GM21723 (cell line): ENCODE data around the gene ABHD11.
"Not testable (repeated sequence)": the region's sequence is repeated elsewhere in the genome, so short reads cannot be mapped to it uniquely, and the experiment has no call there.

ENCODE experiments used
- ATAC-seq: cut with Tn5 transposase; IDR thresholded peaks from one replicate; pipeline ENCODE4 v1.9.1; 2021; ENCODE audit warnings: mild to moderate bottlenecking, moderate library complexity; ENCODE audit not compliant: unreplicated experiment

ABHD11 gene

DNA sequence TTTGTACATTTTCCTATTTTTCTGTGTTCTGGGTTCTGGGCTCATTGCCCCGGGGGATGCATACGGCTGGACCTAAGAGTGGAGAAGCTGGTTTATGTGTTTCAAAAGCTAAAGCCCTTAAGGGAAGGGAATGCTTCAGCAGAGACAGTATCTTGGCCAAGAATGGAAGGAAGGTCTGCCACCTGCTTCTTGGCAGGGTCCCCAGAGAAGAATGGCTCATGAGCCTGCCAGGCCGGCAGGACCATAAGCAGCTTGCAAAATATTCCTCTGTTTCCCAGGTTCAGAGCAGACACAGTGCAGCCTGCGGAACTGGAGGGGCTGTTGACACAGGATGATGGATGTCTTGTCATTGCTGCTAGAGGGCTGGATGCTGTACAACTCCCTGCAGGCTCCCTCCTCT, 7.8 kb upstream of the ABHD11 start:
- no peak for ATAC-seq

GRCh38 chr7:73742753-73743641, 4.4 kb upstream of the ABHD11 start:
- ATAC-seq = no peak

DNA sequence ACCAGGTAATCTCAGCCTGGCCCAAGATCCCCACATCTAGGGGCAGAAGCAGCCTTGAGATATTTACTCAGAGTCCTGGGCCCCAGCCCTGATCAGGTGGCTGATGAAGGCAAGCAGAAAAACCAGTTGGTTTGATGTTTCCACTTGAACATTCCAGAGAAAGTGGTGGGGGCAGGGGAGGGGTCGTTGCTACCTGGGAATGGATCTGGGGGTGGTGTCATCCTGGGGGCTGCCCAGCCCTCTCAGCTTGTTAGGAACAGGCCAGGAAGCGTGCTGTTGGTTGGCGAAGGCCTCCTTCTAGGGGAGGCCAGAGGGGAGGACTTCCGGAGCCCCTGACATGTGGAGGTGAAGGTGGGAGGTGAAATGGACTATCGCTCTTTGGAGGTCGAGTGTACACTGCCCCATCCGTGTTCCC, 3.7 kb upstream of the ABHD11 start:
- ATAC-seq = no peak

DNA sequence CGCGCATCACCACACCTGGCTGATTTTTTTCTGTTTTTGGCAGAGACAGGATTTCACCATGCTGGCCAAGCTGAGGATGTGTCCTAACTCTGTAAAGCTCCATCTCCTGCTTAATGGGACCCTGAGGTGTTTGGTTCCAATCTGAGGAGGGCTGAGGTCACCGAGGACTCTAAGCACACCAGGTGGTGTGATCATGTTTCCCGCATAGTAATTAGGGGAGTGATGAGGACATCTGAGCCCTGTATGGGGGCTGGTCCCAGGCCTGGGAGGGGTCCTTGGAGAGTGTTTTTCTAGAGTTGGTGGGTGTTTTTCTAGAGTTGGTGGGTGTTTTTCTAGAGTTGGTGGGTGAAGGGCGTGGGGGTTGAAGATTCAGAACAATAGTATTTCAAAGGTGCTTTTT, 3.0 kb upstream of the ABHD11 start:
- no peak for ATAC-seq

- no peak for ATAC-seq
Observed at GRCh38 chr7:73740771-73741170, 2.2 kb upstream of the ABHD11 start.

- no peak for ATAC-seq
Observed at GRCh38 chr7:73740212-73740611, 1.6 kb upstream of the ABHD11 start.

DNA sequence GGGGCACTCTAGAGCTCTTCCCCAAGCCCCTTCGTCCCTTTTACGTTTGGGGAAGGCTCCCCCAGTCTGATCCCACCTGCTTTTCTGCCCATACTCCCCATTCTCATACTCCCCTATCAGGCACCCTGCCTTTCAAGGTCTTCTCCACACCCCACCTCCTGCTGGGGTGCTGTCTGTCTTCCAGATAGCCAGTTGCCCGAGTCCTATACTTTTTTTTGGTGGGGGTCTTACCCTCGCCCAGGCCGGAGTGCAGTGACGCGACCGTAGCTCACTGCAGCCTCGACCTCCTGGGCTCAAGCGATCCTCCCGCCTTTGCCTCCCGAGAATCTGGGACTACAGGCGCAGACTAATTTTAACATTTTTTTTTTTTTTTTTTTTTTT, 775 bp upstream of the ABHD11 start:
- no peak for ATAC-seq

DNA sequence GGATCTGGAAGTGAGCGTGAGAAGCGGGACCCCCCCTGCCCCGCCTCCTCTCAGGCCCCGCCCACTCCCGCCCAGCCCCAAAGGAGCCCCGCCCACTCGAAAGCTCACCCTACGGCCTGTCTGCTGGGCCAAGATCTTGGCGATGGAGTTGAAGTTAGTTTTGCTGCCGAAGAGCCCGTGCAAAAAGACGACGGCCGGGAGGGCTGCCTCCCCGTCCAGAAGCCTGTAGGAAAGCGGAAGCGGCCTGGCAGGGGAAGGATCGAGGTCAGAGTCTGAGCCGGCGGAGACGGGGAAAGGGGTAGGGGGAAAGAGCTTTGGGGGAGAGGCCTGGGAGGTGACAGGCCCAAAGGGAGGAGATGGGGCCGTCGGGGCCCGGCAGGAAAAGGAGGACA, 386 bp downstream of the ABHD11 start:
- ATAC-seq = peak; percentile 8

GRCh38 chr7:73737491-73738219, 947 bp downstream of the ABHD11 start:
- ATAC-seq = no peak

DNA sequence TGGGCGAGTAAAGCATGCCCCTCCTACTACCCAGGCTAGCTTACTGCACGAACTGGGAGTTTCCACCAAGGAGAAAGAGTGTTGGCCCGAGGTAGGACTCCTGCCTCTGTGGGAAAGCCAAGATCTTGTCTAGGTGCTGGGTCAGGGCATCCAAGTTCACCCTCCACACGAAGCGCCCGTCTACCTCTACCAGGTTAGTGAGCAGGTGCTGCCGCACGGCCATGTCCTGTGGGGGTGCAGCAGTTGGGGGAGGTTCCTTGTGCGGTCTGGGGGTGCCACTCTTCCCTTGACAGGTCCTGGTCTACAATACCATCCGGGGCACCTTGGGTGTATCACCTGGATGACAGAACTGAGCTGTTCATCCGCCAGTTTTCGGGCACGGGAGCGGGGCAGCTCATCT, 1.7 kb downstream of the ABHD11 start:
- no peak for ATAC-seq

- ATAC-seq = no peak
Observed at GRCh38 chr7:73735528-73735905, 3.1 kb downstream of the ABHD11 start.

GRCh38 chr7:73734619-73735527, 3.7 kb downstream of the ABHD11 start:
- ATAC-seq = peak; percentile 50

DNA sequence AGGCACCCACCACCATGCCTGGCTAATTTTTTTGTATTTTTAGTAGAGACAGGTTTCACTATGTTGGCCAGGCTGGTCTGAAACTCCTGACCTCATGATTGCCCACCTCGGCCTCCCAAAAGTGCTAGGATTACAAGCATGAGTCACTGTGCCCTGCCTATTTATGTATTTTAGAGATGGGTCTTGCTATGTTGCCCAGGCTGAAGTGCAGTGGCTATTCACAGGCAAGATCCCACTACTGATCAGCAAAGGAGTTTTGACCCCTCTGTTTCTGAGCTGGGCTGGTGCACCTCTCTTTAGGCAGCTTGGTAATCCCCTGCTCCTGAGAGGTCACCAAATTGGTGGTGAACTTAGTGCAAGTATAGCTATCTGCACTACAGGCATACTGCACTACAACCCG, 6.2 kb downstream of the ABHD11 start:
- ATAC-seq = no peak

GRCh38 chr7:73730485-73730884, 8.1 kb downstream of the ABHD11 start:
- no peak for ATAC-seq

GRCh38 chr7:73728551-73728950, 10.1 kb downstream of the ABHD11 start:
- ATAC-seq = no peak

- ATAC-seq = no peak
Observed at GRCh38 chr7:73727952-73728351, 10.7 kb downstream of the ABHD11 start.

- peak; percentile 23 for ATAC-seq
Observed at GRCh38 chr7:73726083-73726466, 12.5 kb downstream of the ABHD11 start.

- ATAC-seq = no peak
Observed at GRCh38 chr7:73723813-73724212, 14.8 kb downstream of the ABHD11 start.

GRCh38 chr7:73722785-73723184, 15.8 kb downstream of the ABHD11 start:
- no peak for ATAC-seq

- not testable (repeated sequence) for ATAC-seq
Observed at GRCh38 chr7:73722182-73722581, 16.4 kb downstream of the ABHD11 start.

- ATAC-seq = no peak
Observed at GRCh38 chr7:73721377-73721817, 17.2 kb downstream of the ABHD11 start.
